Prostate gland (tissue), 2 donors: ENCODE data around the gene IL16. TPM values are rescaled to one million over a fixed set of nuclear protein-coding genes. Genes with fewer than 3 reads are reported as not detected.
A peak's percentile ranks its signal among the peaks of the same experiment; 100 is the strongest.

Source experiments
- DNase-seq: peaks from one replicate; pipeline ENCODE4 v3.0.0-alpha.2; 2019; ENCODE audit warnings: low spot score
- H3K27ac ChIP-seq, 2 donors: fragments of 200-600 bp; sonication (generic); 2 replicates each; pipeline ENCODE4 v1.5.1; 2017 to 2019
- H3K27me3 ChIP-seq: fragments of 200-600 bp; sonication (generic); replicated peaks from 2 replicates; pipeline ENCODE4 v1.5.1; 2019; ENCODE audit not compliant: insufficient read depth
- H3K36me3 ChIP-seq, 2 donors: fragments of 200-600 bp; sonication (generic); 1 replicate in 1 of 2; 2 replicates in 1 of 2; pipeline versions ENCODE4 v1.5.1 to v1.8.1; 2017 to 2019
- H3K4me1 ChIP-seq: fragments of 200-600 bp; sonication (generic); replicated peaks from 2 replicates; pipeline ENCODE4 v1.5.1; 2019
- H3K4me3 ChIP-seq, 2 donors: fragments of 200-600 bp; sonication (generic); 2 replicates each; pipeline ENCODE4 v1.5.1; 2017 to 2019
- H3K9me3 ChIP-seq: fragments of 200-600 bp; sonication (generic); 2 replicates; pipeline ENCODE4 v1.5.1; 2017
- CTCF ChIP-seq, 4 experiments: fragments of 200-600 bp in 2 of 4; fragments of 450-650 bp in 2 of 4; sonication (generic) in 2 of 4; IDR thresholded peaks; 1 replicate in 3 of 4; 2 replicates in 1 of 4; pipeline ENCODE4 v1.5.1; 2016 to 2019; ENCODE audit warnings: antibody characterized with exemption in 4 of 4, mild to moderate bottlenecking in 2 of 4, moderate library complexity in 2 of 4
- POLR2A ChIP-seq: fragments of 450-650 bp; IDR thresholded peaks from one replicate; pipeline ENCODE4 v1.6.1; 2016; ENCODE audit warnings: antibody characterized with exemption, mild to moderate bottlenecking
- POLR2AphosphoS5 ChIP-seq: sonication (generic); formaldehyde crosslinking; IDR thresholded peaks from one replicate; pipeline ENCODE4 v1.6.1; 2017; ENCODE audit warnings: antibody characterized with exemption
- WGBS: methylation state at CpG from one replicate; pipeline ENCODE4 v1.1.5; 2018; 5-methylcytosine and 5-hydroxymethylcytosine counted together
- intact Hi-C: fragments of 100-400 bp; cut with DNase I; formaldehyde crosslinking; loops from one replicate; pipeline ENCODE4 v1.14.2; 2022
- total RNA-seq, 2 donors: library from RNA; depleted of rRNA; stranded (reverse); fragments of >200 nt; gene quantifications; one replicate each; pipeline ENCODE4 v1.1.0, GENCODE V29; 2016

Gene IL16
- total RNA-seq, 2 donors from 2014 or later = 2.7 to 9.9 TPM

DNA sequence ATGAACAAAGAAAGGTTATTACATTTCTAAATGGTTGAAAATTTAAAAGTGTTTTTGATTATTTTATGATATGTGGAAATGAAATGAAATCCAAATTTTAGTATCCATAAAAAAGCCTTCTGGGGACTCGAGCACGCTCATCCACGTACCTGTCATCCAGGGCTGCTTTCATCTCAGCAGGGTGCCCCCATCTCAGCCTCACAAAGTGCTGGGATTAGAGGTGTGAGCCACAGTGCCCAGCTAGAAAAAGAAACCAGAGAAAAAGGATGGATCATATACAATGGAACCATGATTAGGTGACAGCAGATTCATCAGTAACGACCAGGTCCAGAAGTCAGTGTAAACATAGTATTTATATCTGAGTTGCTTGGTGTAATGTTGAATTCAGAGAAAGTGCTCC is 77.6 kb downstream of the IL16 start:
- 82% methylated on average over 4 of the region's 4 CpGs for WGBS
- no peak for DNase-seq
- H3K4me3 ChIP-seq = no peak overlapping the region
- no peaks in the 10 kb centered on the region for H3K36me3 ChIP-seq
- H3K27me3 ChIP-seq = no peaks in the 10 kb centered on the region
- H3K27ac ChIP-seq = no peak overlapping the region
- intact Hi-C loops = loop anchor here (2.0 to 10.0 kb wide), 2 partner anchors 61 to 127 kb away; no protein-coding TSS in a partner anchor
- H3K9me3 ChIP-seq = no peaks in the 10 kb centered on the region
- TF ChIP-seq CTCF (IDR thresholded peaks at IDR 0.05) = no peak
- TF ChIP-seq POLR2AphosphoS5 = no peak
- peaks cover 3% of the 10 kb centered on the region for H3K4me1 ChIP-seq

DNA sequence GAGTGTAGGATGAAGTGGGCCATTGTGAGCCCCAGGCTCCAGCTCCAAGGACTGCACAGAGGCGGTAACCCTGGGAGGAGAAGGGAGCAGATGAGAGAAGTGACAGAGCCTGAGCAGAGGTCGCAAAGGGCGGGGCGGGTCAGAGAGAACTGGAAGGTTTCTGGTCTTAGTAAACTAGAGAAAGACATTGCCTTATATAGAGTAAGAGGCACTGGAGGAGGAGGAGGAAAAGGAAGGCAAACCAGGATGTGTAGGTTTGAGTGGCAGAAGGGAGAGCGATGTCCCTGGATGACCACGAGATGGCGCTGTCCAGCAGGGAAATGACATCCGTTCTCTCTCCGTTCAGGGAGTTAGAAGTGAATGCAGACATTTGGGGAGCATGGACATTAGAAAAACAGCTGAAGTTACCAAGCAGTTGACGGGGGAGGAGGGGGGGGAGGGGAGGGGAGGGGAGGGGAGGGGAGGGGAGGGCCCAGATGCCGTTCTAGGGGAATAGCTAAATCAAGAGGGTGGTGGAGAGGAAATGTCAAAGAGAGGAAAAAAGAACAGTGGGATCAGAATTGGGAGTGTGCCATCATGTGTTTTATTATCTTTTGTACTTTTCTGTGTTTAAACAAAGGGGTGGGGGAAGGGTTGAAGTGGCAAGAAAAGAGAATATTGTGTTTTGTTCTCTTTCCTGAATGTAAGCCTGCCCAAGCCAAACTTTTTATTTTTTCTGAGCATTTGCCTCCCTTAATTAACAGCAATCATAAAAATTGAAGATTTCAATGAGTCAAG is 78.4 kb downstream of the IL16 start:
- 19% methylated on average over 11 of the region's 11 CpGs for WGBS

GRCh38 chr15:81275711-81276392 is 79.2 kb downstream of the IL16 start:
- DNase-seq = no peak
- H3K9me3 ChIP-seq = no peaks in the 10 kb centered on the region
- H3K27me3 ChIP-seq = no peaks in the 10 kb centered on the region
- no peak overlapping the region for H3K4me3 ChIP-seq
- TF ChIP-seq CTCF (IDR thresholded peaks at IDR 0.05) (no peak), POLR2AphosphoS5 (peak; percentile 9), POLR2A (no peak)
- intact Hi-C loops = loop anchor here (2.0 to 10.0 kb wide), 4 partner anchors 36 to 125 kb away; no protein-coding TSS in a partner anchor
- peak overlapping the region; percentile 2 to 28 for H3K27ac ChIP-seq
- no peaks in the 10 kb centered on the region for H3K36me3 ChIP-seq
- peaks cover 9% of the 10 kb centered on the region for H3K4me1 ChIP-seq
- 74% methylated on average over 3 of the region's 3 CpGs for WGBS

More for the DNA sequence above, 78.4 kb downstream of the IL16 start:
- Histone ChIP-seq H3K4me1 (peaks cover 8% of the 10 kb centered on the region), H3K27me3 (no peaks in the 10 kb centered on the region), H3K36me3 (no peaks in the 10 kb centered on the region), H3K27ac (peak overlapping the region; percentile 28 to 34), H3K9me3 (no peaks in the 10 kb centered on the region), H3K4me3 (no peak overlapping the region)
- intact Hi-C loops = loop anchor here (2.0 to 10.0 kb wide), 4 partner anchors 37 to 126 kb away; no protein-coding TSS in a partner anchor
- peak; percentile 72 for DNase-seq
- TF ChIP-seq CTCF (IDR thresholded peaks at IDR 0.05) (peak; percentile 79 to 95 (median 92)), POLR2AphosphoS5 (peak; percentile 47), POLR2A (no peak)

DNA sequence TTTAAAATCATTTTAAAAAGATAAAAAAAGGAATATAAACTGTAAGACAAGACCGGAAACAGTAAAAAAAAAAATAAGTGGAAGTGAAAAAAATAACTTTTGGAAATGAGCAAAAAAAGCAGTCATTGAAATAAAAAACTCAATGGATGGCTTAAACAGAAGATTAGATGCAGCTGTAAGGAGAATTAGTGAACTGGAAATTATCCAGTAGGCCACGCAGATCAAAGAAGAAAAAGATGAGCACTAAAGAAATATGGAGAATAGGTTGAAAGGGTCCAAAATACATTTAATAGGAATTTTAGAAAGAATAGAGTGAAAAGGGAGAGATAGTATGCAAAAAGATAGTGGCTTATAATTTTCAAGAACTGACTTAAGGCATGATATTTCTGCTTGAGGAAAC is 80.3 kb downstream of the IL16 start:
- TF ChIP-seq CTCF (IDR thresholded peaks at IDR 0.05) = no peak
- Histone ChIP-seq H3K36me3 (no peaks in the 10 kb centered on the region), H3K27ac (no peak overlapping the region), H3K4me3 (no peak overlapping the region), H3K9me3 (no peaks in the 10 kb centered on the region), H3K27me3 (no peaks in the 10 kb centered on the region), H3K4me1 (peaks cover 9% of the 10 kb centered on the region)
- 98% methylated on average over 2 of the region's 2 CpGs for WGBS
- intact Hi-C loops = loop anchor here (5.0 to 10.0 kb wide), 3 partner anchors 35 to 105 kb away; no protein-coding TSS in a partner anchor
- DNase-seq = no peak
